ENCODE results near the gene GADD45G.

GADD45G gene

DNA sequence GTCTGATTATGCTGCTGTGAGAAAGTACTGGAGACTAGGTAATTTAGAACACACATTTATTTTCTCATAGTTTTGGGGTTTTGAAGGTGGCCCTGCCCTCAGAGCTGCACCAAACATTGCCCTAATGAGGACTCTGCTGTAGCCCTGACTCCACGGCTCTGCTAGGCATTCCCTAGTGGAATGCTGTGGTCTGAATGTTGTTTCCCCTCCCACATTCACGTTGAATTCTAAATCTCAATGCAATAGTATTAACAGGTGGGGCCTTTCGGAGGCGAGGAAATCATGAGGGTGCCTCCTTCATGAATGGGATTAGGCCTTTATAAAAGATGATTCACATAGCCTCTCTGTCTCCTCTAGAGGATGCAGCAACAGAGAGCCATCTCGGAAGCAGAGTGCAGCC lies 25.7 kb downstream of the GADD45G start:
- DNase-seq (ENCODE audit: low read depth in 2 of 2) = no peak

DNA sequence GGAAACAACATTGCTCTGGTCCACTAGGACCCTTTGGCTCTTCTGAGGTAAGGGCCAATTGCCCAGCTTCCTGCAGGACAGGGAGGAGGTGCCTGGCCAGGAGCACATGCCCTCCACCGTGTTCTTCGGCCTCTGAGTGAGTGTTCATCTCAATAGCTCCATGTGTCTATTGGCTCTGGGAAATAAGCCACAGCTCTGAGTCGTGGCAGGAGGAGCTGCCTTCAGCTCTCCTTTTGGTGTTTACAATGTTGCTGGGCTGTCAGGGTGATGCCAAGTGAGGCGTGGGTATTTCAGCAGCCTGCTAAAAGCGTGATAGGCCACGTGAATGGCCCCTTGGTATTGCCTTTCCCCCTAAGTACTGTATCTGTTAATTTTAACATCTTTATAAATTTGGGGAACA lies 26.6 kb downstream of the GADD45G start:
- DNase-seq (ENCODE audit: low read depth in 2 of 2) = no peak

DNA sequence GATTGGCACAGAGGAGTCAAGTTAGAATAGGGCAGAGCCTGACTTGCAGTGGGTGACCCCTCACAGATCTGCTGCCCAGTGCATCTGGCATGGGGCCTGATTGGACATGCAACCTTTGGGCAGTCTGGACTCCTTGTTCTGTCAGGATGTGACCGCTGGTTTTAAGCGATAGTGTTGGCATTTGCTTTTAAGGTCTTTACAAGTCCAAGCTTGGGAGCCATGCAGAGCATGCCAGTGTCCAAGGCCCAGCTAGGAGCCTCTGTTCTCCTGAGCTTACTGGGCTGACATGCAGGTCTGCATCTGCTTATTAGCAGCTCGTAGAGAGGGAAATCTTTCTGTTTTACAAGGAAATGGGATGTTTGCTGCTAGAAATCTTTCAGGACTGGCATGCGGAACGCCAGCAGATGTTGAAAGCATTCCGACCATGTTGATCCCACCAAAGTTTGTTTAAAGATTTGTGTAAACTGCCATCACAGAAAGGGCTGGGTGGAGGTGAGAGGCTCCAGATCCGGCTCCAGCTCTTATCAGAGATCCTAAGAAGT lies 27.5 kb downstream of the GADD45G start:
- DNase-seq (ENCODE audit: low read depth in 2 of 2) = no peak

DNA sequence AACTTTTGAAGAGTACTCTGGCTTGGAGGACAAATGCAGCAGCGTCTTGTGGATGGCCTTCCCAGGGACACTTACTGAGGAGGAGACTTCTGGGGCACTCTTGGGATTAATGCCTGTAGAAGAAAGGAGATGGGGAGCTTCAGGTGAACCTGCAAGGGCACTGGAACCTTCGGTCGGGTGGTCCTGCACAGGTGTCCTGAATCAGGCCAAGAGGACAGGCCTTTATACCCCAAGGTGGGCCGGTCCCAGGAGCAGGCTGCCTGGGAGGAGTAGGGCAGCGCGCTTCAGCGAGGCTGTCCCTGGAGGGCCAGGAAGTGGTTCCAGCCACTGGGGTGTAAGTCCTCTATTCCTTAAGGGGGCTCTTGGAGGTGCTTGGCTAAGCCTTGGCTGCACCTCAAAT lies 27.9 kb downstream of the GADD45G start:
- no peak for DNase-seq (ENCODE audit: low read depth in 2 of 2)

DNA sequence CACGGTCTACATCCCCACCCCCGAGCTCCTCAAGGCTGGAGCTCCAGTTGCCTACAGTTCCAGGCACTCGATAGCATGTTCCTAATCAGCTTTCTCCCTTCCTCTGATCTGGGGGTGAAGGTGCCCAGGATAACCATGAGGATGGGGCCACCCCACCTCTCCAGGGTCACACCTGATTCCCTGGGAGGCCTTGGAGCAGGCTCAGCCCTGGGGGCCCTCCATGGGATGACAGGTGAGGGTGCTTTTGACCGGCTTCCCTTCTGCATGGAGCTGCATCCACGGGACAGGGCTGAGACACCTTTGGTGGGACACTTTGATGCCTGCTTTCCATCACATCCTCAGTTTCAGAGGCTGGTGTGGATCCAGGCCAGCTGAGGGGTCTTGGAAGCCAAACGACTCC lies 28.6 kb downstream of the GADD45G start:
- DNase-seq (ENCODE audit: low read depth in 2 of 2) = no peak

DNA sequence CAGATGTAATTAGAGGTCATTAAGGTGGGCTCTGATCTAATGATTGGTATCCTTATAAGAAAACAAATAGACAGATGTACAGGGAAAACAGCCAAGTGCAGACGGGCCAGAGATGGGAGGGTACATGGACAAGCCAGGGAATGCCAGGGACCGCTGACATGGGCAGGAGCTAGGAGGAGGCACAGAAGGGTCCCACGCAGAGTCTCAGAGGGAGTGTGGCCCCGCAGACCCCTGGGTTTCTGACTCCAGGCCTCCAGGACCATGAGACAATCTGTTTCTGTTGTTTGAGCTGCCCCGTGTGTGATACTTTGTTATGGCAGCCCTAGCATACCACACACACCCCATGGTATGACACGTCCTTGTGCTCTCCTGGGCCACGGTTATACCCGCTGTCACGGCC lies 29.1 kb downstream of the GADD45G start:
- no peak for DNase-seq (ENCODE audit: low read depth in 2 of 2)

DNA sequence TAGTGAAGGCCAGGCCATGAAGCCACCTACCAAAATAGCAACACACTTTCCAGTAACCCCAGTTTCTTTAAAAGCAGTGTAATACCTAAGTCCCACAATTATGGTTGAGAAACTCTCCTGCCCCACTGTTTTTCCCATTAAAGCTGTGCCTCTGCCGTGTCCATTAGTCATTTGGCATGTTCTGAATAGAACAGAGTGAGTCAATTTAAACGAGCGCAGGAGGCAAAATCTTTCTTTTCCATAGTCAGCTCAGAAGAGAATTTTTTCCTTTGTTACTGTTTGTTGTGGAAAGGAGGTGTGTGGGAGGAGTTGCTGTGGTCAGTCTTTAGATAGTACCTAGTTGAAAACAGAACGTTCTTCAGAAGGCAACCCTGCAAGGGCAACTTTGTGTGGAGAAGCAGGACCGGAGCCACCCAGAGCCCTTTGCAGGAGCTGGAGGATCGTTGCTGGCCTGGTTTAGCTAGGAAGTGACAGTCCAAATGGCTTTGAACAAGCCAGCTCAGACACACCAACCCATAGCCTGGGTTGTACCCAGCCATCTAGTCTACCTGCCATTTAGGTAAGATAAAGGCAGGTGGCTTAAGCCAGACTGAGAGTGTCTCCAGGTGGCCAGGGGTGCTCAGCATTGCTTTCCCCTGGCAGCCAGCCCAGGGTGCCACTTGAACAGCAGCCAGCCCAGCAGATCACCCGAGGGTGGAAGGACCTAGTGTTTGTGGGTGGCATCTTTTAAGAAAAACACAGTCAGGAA lies 30.4 kb downstream of the GADD45G start:
- DNase-seq (ENCODE audit: low read depth in 2 of 2) = no peak

DNA sequence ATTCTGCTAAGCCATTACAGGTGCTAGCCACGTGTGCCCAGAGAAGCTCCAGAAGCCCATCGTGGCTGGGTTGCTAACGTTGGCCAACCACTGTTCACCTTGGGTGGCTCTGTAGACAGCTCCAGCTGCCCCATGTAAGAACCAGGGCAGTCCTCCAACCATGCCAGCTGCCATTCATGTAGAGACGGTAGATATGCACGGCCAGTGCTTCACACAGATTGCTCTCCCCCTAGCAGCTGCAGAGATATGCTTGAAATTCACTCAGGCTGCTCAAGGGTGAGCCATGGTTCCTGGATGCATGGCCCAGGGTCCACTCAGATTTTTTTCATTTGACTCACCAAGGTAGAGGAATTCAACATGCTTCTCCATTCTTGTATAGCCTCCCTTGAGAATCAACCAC lies 31.0 kb downstream of the GADD45G start:
- no peak for DNase-seq (ENCODE audit: low read depth in 2 of 2)

DNA sequence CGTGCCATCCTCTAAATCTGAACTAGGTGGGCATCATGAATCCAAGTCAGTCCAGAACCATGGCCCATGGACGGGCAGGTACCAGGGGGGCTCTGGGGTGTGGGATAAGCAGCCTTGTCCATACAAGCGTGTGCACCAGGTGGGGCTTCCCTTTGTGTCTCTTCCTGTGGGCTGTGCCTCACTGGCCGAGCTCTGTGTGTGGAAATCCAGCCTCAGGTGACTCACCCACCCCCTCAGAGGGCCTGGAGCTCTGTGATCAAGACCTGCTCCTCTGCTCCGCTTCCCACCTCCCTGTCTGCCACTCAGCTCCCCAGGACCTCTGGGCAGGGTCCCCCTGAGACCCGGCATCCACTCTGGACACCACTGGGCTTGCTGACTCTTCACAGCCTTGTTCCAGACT lies 33.0 kb downstream of the GADD45G start:
- DNase-seq (ENCODE audit: low read depth in 2 of 2) = no peak

DNA sequence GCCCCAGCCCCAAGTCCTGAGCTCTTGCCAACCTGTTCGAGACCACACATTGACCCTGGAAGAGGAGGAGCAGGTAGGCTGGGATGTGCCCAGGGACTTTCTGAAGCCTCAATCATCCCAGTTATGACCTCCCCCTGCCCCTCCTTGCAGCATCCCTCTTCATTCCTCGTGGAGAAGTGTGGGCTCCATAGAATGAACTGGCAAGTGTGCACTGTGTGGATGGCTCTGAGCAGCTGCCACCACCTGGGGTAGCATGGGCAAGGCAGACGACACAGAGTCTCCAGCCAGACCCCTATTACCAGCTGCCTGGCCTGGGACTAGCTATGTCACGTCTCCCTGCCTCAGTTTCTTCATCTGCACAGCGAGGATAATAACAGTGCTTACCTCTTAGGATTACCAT lies 33.5 kb downstream of the GADD45G start:
- DNase-seq (ENCODE audit: low read depth in 2 of 2) = no peak

DNA sequence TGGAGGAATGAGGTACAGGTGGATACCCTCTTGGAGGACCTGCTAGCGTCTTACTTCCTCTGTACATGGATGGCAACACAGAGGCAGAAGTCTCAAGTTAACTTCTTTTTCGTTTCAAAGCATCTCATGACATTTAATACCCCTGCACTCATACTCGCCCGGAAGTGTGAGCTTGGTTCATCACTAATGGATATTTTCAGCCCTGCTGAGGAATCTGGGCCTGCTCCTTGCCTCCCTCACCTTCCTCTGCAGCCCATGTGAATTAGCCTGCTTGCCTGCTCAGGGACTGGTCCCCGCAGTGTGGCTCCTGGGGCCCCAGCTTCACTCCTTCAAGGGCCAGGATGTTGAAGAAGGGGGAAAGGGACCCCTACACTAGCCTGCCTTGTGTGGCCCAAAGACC lies 34.1 kb downstream of the GADD45G start:
- no peak for DNase-seq (ENCODE audit: low read depth in 2 of 2)

DNA sequence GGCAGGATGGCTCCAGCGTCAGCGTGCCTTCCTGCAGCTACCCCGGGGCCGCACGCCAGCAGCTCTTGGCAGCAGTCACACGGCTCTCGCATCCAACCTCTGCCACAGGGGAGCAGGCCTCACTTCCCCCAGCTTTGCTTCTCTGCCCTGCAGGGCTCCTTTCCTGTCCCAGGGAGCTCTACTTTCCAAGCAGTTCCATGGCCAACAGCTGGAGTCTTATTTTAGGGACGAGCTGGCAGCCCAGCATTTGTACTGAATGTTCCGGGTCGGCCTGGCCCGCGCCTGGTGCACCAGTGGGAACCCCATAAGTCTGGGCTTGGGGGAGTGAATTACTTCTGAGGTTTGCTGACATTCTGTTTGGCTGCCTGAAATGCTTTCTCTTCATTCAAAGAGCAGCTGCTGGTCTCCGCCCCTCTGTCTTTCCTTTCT lies 34.6 kb downstream of the GADD45G start:
- DNase-seq (ENCODE audit: low read depth in 2 of 2) = no peak

DNA sequence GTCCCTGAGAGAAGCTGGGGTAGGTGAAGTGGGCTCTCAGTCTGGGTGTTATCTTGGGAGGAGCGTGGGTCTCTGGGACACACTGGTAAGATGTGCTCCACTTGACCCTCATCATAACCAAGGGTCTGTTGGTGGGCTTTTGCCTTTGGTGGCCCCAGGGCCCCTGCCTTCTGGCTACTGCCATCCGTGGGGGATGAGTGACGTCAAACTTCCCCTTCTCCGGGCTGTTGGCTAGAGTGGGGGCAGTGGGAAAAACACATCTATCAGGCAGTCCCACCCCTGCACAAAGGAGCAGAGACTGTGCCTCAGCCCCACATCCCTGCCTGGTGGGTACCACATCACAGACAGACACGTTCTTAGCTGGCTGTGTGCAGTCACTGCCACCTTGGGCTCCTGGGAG lies 35.1 kb downstream of the GADD45G start:
- DNase-seq (ENCODE audit: low read depth in 2 of 2) = no peak

DNA sequence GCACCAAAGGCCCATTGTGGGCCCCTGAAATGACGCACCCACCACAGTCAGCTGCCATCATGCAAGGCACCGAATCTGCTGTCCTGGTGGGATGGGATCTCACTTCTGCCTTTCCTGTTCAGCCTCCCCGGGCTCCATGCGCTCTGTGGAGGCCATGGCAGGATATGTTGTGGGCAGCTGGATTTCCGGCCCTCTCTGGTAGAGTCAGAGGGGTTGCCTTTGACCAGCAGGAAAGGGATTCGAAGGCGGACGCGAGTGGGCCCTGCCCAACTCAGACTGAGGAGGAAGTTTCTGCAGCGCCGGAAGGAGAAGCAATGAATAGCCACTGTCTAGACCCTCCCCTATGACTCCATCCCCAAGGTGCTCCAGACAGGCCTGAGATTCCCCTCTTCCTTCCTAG lies 35.5 kb downstream of the GADD45G start:
- DNase-seq (ENCODE audit: low read depth in 2 of 2) = no peak

DNA sequence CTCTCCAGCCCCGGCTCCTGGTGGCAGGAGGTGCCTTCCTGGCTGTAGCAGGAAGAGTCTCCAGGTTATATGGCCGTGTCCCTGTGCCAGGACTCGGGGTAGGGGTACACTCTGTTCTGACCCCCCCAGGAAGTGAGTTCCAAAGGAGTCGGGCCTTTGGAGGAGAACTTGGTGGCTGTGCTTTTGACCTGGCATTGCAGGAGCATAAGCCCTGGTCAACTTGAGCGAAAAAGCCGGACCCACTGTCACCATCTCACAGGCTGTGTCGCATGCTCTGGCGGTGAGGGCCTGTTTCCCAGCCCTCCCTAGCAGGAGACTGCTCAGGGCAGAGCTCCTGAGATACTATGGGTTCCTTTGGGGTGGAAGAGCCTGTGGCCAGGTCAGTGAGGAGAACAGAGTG lies 36.0 kb downstream of the GADD45G start:
- DNase-seq (ENCODE audit: low read depth in 2 of 2) = no peak

DNA sequence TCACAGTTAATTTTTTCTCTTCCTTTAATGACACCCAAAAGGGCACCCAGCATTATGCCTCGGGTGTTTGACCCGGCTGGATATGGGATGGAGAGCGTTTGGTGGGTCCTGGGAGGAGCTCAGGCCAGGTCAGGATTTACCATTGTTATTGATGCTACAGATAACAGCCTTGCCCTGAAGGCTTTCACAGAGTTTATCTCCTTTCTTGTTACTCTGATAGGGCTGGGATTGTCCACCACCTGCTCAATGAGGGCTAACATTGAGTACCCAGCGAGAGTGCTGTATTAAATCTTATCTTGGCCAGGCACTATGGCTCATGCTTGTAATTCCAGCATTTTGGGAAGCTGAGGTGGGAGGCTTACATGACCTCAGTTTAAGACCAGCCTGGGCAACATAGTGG lies 37.2 kb downstream of the GADD45G start:
- DNase-seq (ENCODE audit: low read depth in 2 of 2) = no peak

DNA sequence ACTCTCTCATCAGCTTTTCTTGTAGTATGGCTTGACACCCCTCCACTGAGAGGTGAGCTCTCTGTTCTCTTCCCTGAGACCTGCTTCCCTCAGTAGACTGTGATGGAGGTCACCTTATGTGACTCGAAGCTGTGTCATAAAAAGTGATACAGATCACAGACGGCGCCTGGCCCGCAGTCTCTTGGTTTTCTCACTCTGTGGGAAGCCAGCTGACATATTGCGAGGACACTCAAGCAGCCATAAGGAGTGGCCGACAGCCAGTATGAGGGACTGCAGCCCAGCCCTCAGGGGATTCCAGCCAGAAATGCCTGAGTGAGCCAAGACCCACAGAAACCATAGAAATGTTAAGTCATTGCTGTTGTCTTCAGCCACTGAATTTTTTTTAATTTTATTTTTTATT lies 38.0 kb downstream of the GADD45G start:
- DNase-seq (ENCODE audit: low read depth in 2 of 2) = no peak

DNA sequence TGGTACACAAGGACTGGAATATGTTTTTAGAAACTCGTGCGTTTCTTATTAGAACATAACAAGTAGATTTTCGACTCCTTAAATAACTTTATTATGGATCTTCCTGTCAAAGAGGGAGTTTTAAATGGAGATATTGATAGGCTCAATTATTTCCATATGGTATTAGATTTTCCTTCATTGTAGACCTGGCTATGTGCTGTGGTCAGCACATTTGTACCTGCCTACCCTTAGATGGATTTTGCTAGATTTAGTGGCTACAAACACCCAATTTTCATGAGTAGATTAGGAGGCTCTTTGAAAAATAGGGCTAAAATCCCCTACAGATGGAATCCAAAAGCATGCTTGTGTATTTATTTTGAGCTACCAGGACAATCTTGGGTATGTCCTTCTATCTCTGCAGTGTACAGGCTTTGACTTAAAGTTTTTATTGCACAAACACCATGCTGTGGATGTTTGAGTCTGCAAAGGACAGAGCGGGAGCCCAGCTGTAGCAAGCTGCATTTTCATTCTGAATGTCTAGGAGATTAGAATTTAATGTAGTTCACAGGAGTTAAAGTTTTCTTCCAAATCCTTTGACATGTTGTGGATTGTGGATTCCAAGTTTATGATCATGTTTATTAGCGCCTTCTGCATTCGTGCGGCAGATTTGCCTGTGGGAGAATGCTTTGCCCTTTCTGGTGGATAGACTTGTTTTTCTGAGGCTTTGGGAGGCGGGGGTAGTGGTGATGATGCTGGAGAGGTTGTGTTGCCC lies 41.6 kb downstream of the GADD45G start:
- DNase-seq (ENCODE audit: low read depth in 2 of 2) = no peak

DNA sequence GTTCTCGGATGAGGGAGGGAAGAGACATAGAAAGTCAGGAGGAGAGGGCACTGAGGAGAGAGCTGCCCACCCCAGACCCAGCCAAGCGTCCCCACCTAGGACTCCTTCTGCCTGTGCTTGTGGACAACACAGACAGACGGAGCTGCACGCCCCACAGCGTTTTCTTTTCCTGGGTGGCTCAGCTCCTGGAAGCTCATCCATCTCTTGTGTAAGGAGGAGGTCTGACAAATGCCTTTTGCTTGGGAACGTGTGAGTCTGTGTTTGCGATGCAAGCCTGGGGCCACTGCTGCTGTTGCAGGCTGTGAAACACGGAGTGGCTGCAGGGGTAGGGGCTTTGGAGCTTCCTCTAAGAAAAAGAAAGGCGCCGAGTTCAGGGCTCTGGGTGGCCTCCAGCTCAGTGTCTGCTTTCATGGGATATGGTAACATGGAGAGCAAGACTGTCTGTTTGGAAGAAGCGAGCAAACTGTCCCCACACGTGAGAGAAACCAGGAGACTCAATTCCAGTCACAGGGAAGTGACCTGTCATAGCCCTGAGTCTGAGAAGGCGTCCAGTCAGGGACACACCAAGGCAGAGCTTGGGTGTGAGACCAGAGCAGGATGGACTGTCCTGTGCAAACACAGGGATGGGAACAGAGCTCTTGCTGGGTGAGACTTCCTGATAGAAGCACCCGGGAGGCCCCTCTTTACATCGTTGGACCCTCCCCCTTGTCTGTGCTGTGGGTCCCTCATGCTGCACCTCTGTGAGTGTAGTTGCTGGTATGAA lies 42.7 kb downstream of the GADD45G start:
- DNase-seq (ENCODE audit: low read depth in 2 of 2) = no peak

DNA sequence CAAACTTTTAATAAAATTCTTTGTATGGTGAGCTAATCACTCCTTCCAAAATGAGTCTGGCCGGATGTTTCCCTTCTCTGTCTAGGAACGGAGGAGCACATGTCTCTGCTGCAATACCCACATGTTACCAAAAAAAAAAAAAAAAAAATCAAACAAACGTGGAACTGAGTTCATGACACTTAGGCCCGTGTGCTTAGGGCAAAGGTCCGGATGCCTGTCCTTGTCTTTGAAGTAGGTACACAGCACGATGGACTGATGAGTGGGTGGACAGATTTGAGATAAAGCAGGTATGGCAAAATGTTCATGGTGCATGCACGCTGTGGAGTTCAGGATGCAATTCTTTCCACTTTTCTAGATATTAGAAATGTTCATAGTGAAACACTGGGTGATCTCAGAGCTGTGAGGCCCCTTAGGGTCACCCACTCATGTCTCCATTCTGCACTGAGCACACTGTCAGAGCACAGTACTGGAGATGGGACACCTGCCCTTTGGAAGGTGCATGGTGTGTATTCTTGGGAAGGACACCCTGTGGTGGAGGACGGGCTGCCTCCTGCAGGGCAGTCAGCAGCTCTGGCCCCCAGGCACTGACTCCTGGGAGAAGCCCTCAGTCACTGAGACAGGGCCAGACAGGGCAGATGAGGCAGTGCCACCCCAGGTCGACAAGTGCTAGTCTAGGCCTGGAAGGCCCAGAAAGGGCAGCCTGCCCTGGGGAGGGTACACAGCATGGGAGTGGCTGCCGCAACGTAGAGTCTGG lies 43.6 kb downstream of the GADD45G start:
- no peak for DNase-seq (ENCODE audit: low read depth in 2 of 2)

DNA sequence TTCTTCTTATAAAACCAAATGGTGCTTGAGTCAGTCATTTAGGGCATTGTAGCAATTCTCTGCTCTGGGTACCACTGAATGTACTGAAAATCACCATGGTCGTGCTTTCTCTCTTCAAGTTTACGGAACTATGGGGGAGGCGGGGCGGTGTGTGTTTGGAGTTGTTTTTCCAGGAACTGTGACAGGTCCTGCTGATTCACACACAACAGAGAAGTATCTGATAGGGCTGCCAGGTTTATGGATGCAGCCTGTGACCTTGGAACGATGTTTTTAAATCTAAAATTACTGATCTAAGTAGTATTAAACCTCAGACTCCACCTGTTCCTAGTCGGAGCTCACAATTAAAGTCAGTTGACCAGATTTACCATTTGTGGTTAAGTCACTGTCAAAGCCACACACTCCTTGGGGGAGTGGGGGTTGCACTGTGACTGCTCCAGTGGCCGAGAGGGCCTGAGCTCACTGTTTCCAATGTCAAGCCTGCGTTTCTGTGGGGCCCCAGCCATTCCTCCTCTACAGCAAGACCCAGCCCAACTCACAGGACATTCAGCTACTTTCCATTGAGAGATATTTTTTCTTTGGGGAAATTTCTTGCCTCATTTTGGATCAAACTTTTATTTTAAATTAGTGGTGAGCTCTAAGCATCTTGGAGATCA lies 44.4 kb downstream of the GADD45G start:
- DNase-seq (ENCODE audit: low read depth in 2 of 2) = no peak

Measured in stimulated activated CD4-positive, alpha-beta T cell treated with anti-CD3 and anti-CD28 coated beads, Interleukin-15, amount 100 ng/mL, for 48 hours (primary cell).